Activated CD4-positive, alpha-beta T cell treated with anti-CD3 and anti-CD28 coated beads, Interleukin-2, amount 10 ng/mL, durations not matched to agents 24 days and 14 days (primary cell): Measurements from ENCODE around the gene CD2. TPM values are rescaled to one million over a fixed set of nuclear protein-coding genes. Genes with fewer than 3 reads are reported as not detected.

Source experiments
- DNase-seq: peaks from one replicate; pipeline ENCODE4 v3.0.0; 2022
- H3K27ac Mint-ChIP-seq: one replicate; pipeline ENCODE4 v1.8.0; 2022; ENCODE audit warnings: mild to moderate bottlenecking, mixed read lengths
- H3K27me3 Mint-ChIP-seq: one replicate; pipeline ENCODE4 v1.8.0; 2022; ENCODE audit warnings: mixed read lengths
- H3K36me3 Mint-ChIP-seq: one replicate; pipeline ENCODE4 v1.8.0; 2022; ENCODE audit warnings: low read depth, mild to moderate bottlenecking, mixed read lengths
- H3K4me1 Mint-ChIP-seq: one replicate; pipeline ENCODE4 v1.8.0; 2021; ENCODE audit warnings: mixed read lengths
- H3K4me3 Mint-ChIP-seq: one replicate; pipeline ENCODE4 v1.8.0; 2022; ENCODE audit warnings: mild to moderate bottlenecking, moderate library complexity, mixed read lengths
- H3K9me3 Mint-ChIP-seq: one replicate; pipeline ENCODE4 v1.8.0; 2021; ENCODE audit warnings: mixed read lengths
- intact Hi-C: fragments of 100-400 bp; cut with micrococcal nuclease; formaldehyde crosslinking; loops from one replicate; pipeline ENCODE4 v1.15.1; 2023
- total RNA-seq: library from RNA; stranded (reverse); gene quantifications from 2 replicates; pipeline ENCODE4 v1.2.3, GENCODE V29; 2022

Gene CD2
- total RNA-seq, 1 donor from 2014 or later: 501 TPM

DNA sequence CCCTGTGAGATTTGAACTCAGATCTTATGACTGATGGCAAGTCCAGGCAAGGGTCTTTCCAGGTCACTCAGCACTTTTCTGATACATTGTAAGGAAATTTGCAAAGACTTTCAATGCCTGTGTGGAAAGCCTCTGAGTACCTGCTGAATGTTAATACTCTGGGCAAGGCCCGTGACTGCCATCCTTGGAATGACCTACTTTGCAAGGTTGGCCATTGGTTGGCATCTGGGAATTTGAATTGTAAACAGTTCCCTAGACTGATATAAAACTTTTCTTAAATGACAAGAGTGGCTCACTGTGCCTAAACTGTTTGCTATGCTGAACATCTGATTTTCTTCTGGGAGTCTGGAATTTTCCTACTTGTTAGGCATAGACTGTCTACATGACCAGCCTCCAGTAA lies 57.1 kb downstream of the CD2 start:
- peaks cover 9% of the 10 kb centered on the region for H3K9me3 Mint-ChIP-seq
- DNase-seq: peak; percentile 55
- peak overlapping the region; percentile 72 for H3K27ac Mint-ChIP-seq
- peaks cover 27% of the 10 kb centered on the region for H3K36me3 Mint-ChIP-seq
- intact Hi-C loops: loop anchor here (2.0 kb wide), 1 partner anchor 15 kb away; no protein-coding TSS in a partner anchor
- H3K4me3 Mint-ChIP-seq: no peak overlapping the region
- H3K27me3 Mint-ChIP-seq: no peaks in the 10 kb centered on the region
- H3K4me1 Mint-ChIP-seq: peaks cover 71% of the 10 kb centered on the region

DNA sequence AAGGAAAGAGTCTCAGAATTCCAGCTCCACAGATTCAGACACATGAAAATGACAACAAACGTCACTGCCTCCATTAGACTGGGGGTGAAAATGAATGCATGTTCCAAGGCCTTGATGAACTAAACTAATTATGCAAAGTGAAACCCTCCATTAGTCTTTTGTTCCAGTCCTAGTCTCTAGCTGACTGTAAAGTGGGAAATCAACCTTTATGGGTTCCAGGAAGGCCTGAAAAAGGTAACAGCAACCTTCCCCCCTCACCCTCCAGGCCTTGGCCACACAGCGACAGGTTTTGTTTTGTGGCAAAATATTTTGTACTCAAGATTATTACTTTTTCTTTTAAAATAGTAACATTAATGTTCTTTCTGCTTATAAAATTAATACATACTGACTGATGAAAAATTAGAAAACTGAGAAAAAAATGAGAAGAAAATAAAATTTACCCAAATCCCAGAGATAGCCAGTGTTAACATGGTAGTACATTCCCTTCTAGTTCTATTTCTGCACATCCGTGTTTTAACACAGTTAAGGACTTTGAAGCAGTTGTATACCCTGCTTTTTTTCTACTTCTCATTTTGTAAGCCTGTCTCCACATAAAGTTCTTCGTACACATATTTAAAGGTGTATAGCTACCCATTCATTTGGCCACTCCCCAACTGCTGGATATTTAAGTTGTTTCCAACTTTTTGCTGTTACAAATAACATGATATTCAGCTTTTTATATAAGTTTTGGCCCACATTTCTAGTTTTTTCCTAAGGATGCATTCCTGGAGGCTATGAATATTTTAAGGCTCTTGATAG lies 60.9 kb downstream of the CD2 start:
- peak overlapping the region; percentile 94 for H3K27ac Mint-ChIP-seq
- peaks cover 9% of the 10 kb centered on the region for H3K9me3 Mint-ChIP-seq
- intact Hi-C loops: loop anchor here (1.0 kb wide), 2 partner anchors 9 to 46 kb away; no protein-coding TSS in a partner anchor
- DNase-seq: no peak
- no peaks in the 10 kb centered on the region for H3K27me3 Mint-ChIP-seq
- H3K36me3 Mint-ChIP-seq: peaks cover 27% of the 10 kb centered on the region
- peaks cover 62% of the 10 kb centered on the region for H3K4me1 Mint-ChIP-seq
- H3K4me3 Mint-ChIP-seq: peak overlapping the region; percentile 43

DNA sequence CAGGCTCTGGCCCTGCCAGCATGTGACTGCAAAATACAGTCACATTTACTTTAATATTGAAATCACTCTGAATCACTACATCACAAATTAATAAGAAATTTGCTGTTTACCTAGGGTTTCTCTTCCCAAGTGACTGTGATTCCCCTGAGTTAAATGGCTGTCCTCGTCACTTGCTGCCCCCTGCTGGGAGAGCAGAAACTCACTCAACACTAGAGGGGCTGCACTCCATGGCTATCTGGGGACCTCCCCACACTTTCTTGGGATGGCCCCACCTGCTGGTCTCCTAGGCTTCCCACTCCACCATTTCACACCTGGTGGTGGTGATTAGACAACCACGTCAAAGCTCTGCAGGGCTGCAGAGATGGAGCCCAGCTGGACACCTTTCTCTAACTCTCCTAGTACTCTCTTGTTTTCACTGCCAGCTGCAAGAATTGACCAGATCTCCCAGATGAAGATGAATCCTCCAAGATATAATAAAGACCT lies 63.4 kb downstream of the CD2 start:
- Mint-ChIP-seq H3K27ac (peak overlapping the region; percentile 89), H3K36me3 (peaks cover 16% of the 10 kb centered on the region), H3K4me1 (peaks cover 48% of the 10 kb centered on the region), H3K27me3 (no peaks in the 10 kb centered on the region), H3K4me3 (peak overlapping the region; percentile 62), H3K9me3 (peaks cover 7% of the 10 kb centered on the region)
- intact Hi-C loops: loop anchor here (1.0 to 2.0 kb wide), 4 partner anchors 10 to 93 kb away; no protein-coding TSS in a partner anchor
- peak; percentile 90 for DNase-seq

Other genes with a start within 250 kb of the CD2 start
- gene CD58, start 183.4 kb upstream of the CD2 start, total RNA-seq: 26.5 and 31.0 TPM in 2 replicates
- gene IGSF3, start 86.7 kb upstream of the CD2 start, total RNA-seq: 2.1 and 2.2 TPM in 2 replicates
- gene PTGFRN, start 155.5 kb downstream of the CD2 start, total RNA-seq: 35.4 and 35.6 TPM in 2 replicates
- 0.82 and 1.2 TPM in 2 replicates for gene CD101, start 247.3 kb downstream of the CD2 start, total RNA-seq